Stimulated activated CD8-positive, alpha-beta memory T cell treated with anti-CD3 and anti-CD28 coated beads, Interleukin-7, amount 100 ng/mL, for 24 hours (primary cell): ENCODE measurements around the gene TUSC2.
A peak's percentile ranks its signal among the peaks of the same experiment; 100 is the strongest.
"Not testable (repeated sequence)": the region's sequence is repeated elsewhere in the genome, so short reads cannot be mapped to it uniquely, and the experiment has no call there.

Experiments
- DNase-seq: peaks from one replicate; pipeline ENCODE4 v3.0.0-alpha.2; 2020; ENCODE audit warnings: low read depth

TUSC2 gene

GRCh38 chr3:50317300-50317699 lies 10.7 kb downstream of the TUSC2 start:
- DNase-seq = no peak

DNA sequence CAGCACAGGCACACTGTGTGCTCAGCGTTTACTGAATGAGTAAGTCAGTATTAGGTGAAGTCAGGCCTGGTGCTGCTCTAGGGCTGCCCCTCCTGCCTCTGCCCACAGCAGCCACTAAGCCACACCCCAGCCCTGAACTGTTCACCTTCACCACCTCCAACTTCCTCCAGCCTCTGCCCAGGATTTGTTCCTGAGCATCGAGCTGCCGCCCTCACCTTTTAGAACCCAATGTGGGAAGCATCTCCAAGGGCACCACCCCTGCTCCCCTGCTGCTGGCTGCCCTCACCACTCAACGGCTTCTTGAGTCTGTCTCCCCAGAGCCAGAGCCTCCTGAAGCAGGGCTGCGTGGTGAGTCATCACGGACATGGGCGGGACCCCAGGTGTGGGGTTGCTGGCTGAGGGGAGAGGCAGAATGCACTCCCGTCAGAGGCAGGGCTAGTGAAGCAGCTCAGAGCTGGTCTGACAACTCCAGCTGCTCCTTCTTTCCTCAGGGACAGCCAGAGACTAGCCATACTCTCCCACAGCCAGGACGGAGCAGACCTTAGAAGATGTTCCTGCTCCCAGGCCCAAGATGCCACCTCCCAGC lies 11.3 kb downstream of the TUSC2 start:
- no peak for DNase-seq

DNA sequence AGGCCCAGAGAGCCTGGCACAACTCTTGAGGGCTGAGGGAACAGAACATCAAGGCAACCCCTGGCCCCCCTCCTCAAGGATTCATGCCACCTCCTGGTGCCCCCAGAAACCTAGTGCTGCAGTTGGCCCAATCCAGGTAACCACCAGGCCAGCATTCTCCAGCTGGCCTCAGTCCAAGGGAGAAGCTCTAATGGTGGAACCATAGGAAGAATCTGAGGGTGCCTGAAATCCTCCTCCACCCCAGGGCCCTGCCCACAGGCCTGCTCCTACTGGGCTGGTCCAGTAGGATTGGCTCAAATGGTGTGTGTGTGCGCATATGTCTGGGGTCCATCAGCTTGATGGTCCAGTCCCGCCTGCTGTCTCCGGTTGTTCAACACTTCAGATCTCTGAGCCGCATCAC lies 13.2 kb downstream of the TUSC2 start:
- DNase-seq = no peak

GRCh38 chr3:50314342-50314741 lies 13.7 kb downstream of the TUSC2 start:
- no peak for DNase-seq

DNA sequence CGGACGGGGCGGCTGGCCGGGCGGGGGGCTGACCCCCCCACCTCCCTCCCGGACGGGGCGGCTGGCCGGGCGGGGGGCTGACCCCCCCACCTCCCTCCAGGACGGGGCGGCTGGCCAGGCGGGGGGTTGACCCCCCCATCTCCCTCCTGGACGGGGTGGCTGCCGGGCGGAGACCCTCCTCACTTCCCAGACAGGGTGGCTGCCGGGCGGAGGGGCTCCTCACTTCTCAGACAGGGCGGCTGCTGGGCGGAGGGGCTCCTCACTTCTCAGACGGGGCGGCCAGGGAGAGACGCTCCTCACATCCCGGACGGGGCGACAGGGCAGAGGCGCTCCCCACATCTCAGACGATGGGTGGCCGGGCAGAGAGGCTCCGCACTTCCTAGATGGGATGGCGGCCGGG lies 16.0 kb downstream of the TUSC2 start:
- DNase-seq = not testable (repeated sequence)

- DNase-seq = no peak
Observed at GRCh38 chr3:50304601-50305000, 23.4 kb downstream of the TUSC2 start.

DNA sequence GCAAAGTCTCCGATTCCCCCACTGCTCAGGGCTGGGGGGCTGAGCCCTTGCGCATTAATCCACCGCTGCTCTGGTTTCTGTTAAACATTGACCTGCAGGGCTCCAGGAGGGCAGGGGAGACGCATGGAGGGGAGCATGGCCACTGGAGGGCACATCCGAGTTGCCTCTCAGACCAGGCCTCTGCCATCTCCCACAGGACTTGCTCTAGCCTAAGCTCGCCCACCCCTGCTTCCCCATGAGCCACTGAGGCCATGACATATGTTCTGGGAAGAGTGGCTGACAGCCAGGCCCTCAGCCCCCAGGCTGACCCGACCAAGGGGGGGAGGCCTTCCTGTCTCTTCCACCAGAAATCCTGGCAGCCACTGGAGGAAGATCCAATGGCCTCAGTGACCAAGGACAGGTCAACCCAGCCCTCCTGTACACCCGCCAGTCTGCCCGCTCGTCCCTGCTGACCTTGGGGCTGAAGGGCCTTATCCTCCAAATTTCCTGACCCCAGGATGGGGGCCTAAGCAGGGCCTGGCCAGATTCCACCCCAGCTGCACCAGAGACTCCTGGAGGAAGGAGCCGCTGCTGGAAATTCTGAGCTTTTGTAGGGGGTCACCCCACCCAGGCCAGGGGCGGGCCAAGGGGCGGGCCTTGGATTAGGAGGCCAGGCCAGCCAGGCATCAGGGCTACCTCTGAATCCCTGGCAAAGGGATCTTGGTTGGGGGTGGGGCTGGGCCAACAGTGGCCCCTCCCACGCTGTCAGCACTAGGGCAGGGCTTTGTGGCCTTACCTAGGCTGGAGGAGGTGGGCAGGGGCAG lies 24.8 kb downstream of the TUSC2 start, which contains the start of gene HYAL1:
TSS of gene HYAL1 (minus strand) at position 562 of the 803 bp plus-strand sequence. CDS start 618 bp downstream, outside the sequence.
- DNase-seq = no peak

GRCh38 chr3:50302095-50303012 lies 25.7 kb downstream of the TUSC2 start:
- no peak for DNase-seq

- no peak for DNase-seq
Observed at GRCh38 chr3:50300681-50301254, 27.3 kb downstream of the TUSC2 start.

DNA sequence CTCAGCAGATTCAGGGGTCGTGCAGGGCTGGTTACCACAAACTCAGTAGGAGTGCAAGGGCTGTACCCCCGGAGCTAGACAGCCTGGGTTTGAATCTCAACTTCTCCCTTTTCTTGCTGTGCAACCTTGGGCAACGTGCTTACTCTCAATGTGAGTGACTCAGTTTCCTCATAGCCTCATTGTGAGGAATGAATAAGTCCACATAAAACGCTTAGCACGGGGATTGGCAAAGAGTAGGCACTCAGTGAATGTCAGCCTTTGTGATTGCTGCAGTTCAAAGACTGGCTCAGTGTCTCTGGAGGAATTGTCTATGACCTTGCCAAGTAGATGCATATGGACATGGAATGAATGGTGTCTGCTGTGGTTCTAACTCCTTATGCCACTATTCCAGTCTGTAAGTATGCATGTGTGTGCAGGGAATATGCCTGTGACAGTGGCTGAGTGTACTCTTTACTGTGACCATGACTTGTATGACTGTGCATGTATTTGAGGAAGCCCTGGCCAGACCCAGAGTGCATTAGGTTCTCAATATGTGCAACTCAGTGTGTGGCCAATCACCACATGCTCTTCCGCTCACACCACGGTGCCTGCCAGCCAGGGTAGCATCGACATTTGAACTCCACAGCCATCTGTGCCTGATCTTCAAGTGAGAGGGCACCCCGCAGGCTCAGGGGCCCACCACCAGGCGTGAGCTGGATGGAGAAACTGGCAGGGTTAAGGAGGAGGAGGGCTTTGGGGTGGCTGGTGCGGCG lies 27.9 kb downstream of the TUSC2 start:
- DNase-seq = no peak

- no peak for DNase-seq
Observed at GRCh38 chr3:50299638-50299928, 28.4 kb downstream of the TUSC2 start.

- peak; percentile 98 for DNase-seq
Observed at GRCh38 chr3:50298836-50299637, 29.0 kb downstream of the TUSC2 start, which contains the start of the genes HYAL3 and NAA80. Gene HYAL3, minus strand, starts transcription at chr3:50299405. Its CDS starts 3,803 bp downstream, at chr3:50295602. Gene NAA80, minus strand, starts transcription at chr3:50299405. Its CDS starts 1,942 bp downstream, at chr3:50297463.

DNA sequence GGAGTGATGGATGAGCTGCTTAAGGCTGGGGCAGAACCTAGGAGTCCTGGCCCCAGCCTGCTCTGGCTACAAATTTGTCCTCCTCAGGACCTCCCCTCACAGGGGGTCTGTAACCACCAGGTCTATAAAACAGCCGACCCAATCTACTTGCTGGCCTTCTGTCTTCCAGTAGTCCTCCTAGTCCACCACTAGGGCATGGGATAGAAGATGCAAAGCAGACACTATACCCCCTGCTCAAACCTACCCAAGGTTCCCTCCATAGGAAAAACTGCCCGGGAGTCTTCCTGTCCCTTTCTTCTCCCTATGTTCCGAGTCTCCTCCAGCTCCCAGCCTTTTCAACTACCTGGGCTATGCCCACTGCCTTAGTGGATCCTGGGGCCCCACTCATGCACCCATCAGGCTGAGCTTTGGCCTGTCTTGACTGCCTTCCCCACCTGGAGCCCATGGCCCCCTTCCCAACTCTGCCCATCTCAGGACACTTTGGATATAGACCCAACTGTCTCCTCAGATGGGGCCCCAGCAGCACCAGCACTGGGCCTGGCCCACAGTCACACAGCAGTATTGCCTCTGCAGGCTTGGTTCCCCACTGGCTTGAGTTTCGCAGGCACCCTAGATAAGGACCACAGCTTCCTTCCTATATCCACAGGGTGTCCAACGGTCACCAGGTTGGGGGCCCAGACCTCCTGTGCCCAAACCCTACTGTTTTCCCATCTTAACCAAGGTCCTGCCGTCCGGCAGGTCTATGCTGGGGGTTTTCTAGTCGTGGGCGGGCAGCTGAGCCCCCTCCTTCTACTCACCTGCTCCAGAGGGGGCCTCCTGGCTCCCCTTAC lies 29.9 kb downstream of the TUSC2 start:
- no peak for DNase-seq

- DNase-seq = no peak
Observed at GRCh38 chr3:50297384-50297775, 30.6 kb downstream of the TUSC2 start.

GRCh38 chr3:50296721-50297383 lies 31.2 kb downstream of the TUSC2 start:
- no peak for DNase-seq

DNA sequence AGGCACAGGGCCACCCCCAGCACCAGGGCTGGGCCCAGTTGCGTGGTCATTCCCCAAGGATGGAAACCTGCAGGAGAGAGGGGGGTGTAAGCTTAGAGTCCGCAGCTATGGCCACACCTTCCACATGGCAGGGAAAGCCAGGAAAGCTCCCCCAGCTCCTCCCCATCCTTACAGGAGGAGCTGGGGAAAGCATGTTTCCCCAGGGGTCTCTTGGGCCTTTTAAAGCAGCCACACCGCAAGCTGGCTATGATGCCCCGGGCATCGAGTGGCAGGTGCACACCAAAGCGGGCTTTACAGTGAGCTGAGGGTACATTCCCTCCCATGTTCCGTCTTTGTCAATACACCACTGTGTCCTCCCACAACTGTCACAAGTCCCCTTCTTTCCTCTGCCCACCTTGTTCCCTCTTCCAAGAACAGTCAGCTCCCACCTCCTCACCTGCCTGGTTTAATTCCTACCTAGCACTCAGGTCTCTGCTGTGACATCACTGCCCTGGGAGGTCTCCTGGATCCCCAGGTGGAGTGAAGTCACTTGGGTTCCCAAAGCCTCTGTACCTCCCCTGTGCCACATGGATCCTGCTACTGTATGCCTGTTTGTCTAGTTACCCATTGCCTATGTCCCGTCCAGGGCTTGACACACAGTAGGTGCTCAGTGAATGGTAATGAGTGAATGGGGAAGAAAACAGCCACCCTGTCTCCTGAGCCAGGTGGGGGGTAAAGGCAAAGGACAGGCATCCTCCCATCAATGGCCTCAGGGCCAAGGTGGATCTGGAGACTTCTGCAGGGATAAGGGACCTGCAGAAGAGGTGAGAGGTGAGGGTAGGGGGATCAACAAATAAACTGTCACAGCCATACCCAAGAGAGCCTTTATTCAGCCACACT lies 32.2 kb downstream of the TUSC2 start:
- no peak for DNase-seq

DNA sequence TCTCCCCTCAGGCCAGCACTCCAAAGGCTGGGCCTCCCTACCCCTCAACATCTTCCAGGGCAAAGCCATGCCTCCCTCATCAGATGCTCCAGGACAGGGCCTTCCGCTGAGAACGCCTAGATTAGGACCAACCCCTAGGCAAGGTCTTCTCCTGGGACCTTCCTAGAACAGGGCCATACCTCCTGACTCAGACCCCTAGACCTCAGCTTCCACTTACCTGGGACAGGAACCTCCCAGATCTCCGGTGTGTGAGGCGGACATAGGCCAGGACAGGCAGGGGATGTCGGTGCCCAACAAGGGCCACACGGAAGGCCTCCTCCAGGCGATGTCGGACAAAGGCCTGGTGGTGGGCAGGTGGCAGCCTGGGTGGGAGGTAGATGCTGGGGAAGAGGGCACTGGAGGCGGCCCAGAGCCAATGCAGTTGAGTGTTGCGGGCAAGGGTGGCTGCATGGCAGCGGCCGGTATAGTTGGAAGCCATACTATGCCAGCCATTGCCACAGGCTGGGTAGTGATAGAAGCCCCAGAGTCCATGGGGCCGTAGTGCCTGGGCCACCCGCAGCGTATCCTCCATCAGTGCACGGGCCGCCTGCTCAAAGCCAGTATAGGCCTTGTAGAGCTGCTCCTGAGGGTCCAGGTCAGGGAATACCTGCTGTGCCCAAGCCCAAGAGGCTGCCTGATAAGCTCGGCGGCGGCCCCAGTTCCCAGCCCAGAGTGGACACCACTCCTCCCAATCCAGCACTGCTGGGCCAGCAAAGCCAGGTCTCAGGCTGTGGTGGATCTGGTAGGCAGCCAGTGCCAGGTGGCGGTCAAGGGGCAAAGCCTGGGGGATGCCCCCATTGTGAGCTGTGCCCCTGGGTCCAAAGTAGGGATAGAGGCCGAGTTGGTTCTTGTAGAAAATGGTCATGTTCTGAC lies 33.3 kb downstream of the TUSC2 start:
- DNase-seq = no peak
